TTC549 (cell line): ENCODE results near the gene BOC.

Experiments
- FAIRE-seq: peaks from 2 replicates; lab custom pipeline; 2012; peaks lifted over from hg19 to GRCh38; lab: Jason Lieb, UNC

BOC gene

DNA sequence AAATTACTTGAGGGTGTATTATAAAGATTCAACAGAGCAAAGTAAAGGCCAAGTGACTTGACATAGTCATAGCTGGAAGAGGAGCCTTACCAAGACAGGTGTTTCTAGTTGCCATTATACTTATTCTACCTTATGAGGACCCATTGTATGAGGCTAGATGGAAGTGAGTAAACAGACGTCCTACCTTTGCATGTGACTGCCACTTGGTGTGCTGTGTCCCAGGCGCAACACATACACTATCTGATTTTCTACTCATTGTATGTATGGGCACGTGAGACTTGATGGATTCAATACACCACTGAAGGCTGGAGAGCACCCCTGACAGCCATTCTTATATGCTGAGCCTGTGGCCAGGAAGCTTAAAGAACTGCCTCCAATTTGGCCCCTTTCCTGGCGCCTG is 40.5 kb downstream of the BOC start:
- no peak for FAIRE-seq

DNA sequence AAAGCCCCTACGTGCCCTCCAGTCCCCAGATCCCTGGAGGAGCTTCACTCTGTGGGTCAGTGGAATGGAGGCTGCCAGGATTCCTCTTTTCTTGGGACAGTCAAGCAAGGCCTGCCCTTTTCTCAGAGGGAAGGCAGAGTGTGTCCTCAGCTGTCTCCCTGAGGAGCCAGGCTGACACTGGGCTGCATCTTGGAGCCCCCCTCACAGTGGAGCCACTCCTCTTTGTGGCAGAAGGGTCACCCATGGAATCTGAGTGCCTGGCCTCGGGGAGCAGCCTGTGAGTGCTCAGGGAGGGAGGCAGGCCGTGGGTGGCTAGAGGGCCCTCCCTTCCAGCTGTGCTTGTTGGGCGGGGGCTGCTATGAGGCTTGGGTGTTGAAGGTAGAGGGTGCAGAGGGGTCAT is 41.2 kb downstream of the BOC start:
- FAIRE-seq: no peak

DNA sequence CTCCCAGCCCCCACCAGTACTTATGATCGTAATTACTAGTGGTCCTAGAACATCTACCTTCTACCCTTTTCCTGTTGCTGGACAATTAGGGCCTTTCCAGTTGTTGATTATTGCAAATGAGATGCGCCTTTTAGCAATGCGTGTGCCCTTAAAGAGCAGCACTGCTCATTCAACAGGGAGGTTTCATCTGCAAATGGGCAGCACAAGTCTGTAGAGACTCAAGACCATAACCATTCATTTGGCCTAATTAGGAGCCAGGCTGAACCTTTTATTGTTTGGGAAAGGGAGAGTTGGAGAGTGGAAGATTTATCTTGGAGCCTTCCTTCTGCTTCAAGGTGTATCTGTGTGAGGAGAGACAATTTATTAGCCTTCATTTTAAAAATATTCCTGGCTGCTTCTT is 42.3 kb downstream of the BOC start:
- FAIRE-seq: no peak

GRCh38 chr3:113254171-113254947 is 43.0 kb downstream of the BOC start:
- no peak for FAIRE-seq

DNA sequence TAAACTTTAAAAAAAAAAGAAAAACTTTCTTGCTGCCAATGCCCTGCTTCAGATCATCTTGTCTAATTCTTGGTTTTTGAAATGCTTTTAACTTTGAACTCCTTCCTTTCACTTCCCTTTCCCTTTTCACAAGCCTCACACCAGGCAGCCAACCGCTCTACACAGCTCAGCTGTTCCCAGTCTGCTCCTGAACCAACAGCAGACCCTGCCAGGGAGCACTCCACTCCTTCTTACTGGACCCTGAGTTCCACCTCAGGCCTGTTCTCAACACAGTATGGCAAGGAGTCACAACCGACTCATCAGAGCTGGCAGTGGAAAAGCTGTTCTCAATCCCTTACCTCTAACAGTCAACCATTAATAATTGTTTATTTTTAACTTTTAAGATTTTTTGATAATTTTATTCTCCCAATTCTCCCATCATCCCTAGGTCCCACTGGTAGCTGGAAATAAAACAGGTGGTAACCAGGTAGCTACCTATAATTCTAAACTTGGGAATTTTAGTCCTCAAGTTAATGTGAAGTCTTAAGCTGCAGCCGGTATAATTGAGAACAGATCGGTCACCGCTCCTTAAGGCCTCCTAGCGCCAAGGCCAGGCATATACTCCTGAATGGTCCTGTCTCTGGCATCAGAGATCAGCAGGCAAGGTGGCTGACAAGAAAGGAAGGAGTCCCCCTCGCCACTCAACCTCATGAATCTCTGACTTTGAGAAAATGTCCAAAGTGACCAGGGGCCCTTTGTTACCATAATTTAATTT is 43.9 kb downstream of the BOC start:
- FAIRE-seq: no peak

- no peak for FAIRE-seq
Observed at GRCh38 chr3:113255854-113256615, 44.7 kb downstream of the BOC start.

DNA sequence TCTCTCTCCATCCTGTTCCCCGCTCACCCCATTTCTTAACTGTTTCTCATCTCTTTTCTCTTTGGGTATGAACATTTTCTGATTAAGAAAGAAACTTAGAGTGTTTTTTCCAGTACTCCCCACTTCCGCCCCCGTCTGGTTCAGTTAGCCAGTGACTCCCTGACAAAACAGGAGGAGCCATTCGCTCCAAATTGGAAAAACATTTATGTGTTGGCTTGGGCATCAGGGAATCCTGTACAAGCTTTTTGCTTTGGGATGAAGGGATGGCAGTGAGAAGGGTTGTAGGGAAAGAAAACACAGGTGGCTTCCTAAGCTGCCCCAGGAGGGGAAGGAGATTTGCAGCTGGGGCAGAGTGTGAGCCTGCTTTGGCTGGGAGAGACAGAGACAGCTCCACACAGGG is 47.0 kb downstream of the BOC start:
- no peak for FAIRE-seq

GRCh38 chr3:113259196-113259595 is 47.8 kb downstream of the BOC start:
- no peak for FAIRE-seq

- no peak for FAIRE-seq
Observed at GRCh38 chr3:113261063-113261625, 49.8 kb downstream of the BOC start.

GRCh38 chr3:113261626-113262303 is 50.4 kb downstream of the BOC start:
- no peak for FAIRE-seq

GRCh38 chr3:113262304-113262665 is 50.9 kb downstream of the BOC start:
- no peak for FAIRE-seq

GRCh38 chr3:113263020-113263419 is 51.7 kb downstream of the BOC start:
- no peak for FAIRE-seq

GRCh38 chr3:113263778-113264177 is 52.4 kb downstream of the BOC start:
- FAIRE-seq: no peak

DNA sequence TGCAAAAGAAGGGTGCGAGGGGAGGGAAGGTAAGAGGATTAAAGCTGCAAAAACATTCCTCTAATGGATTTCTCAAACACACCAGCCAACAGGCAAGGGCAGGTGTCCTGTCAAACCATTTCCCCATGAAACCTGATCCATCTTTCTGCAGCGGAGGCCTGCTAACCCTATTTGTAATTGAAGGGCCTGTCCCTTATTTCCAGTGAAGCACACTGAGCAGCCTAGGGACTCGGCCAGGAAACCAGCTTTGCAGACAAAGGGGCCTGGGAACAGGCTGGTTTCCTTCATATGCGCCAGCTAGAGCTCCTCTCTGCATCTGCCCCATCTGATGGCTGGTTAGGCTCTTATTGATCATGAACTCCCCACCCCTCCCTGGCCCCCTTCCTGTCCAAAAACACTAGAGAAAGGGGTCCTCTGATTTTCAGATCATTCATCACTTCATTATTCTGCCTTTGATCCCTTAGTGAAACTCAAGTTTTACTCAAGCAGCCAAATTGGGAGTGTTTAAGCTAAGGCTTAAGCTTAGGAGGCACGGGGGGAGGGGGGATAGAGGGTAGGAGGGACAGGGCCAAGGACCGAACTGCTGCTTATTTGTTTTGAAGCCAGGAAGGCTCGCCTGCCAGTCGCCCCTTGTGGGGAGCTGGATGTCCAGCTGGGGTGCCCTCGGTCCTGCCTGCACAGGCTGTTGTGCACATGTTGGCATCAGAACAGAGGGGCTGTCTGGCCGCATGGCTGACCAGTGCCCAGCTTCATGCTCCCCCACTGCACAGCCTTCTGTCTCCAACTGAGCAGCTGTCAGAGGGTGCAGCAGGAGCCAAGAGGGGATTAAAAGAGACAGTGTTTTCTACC is 53.1 kb downstream of the BOC start:
- FAIRE-seq: no peak

- no peak for FAIRE-seq
Observed at GRCh38 chr3:113265231-113265630, 53.9 kb downstream of the BOC start.

GRCh38 chr3:113266738-113267137 is 55.4 kb downstream of the BOC start:
- no peak for FAIRE-seq

DNA sequence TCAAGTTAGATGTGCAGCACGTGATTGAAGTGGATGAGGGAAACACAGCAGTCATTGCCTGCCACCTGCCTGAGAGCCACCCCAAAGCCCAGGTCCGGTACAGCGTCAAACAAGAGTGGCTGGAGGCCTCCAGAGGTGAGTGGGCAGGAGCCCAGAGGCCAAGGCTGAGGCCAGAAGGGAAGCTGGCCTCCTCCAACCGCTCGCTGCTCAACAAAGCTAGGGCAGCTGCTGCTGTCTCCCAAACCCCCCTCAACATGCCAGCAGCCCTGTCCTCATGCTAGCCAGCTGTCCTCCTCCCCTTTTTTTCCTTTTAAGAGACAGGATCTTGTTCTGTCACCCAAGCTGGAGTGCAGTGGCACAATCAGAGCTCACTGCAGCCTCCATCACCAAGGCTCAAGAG is 57.0 kb downstream of the BOC start:
- FAIRE-seq: no peak

- FAIRE-seq: no peak
Observed at GRCh38 chr3:113268942-113269341, 57.6 kb downstream of the BOC start.

DNA sequence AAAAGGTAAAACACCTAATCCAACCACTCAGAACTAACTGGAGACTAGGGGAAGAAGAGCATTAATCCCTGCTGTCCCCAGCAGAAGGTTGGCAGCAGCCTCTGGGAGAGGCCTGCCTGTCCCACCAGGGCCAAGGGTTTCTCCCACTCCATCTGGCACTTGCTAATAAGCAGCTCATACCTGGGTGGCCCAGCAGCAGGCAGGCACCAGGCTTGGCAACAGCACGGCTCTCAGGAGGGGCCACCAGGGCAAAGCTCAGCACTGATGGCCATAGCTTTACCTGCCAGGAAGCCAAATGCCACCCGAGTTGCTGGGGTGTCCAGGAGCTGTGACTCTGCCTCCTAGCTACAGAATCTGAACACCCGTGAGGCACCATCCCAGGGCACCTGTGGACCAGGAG is 58.3 kb downstream of the BOC start:
- FAIRE-seq: no peak

GRCh38 chr3:113270068-113270467 is 58.7 kb downstream of the BOC start:
- no peak for FAIRE-seq

DNA sequence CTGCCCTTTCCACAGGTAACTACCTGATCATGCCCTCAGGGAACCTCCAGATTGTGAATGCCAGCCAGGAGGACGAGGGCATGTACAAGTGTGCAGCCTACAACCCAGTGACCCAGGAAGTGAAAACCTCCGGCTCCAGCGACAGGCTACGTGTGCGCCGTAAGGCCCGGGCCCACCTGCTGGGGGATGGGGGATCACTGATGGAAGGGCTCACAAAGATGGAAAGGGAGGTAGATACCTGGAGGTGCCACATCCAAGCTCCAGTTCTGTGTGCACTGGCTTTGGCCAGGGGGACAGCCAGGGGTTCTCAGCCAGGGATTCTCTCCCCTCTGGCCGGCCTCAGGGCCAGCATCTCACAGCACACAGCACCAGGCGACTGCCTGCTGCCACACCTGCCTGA is 59.4 kb downstream of the BOC start:
- no peak for FAIRE-seq
